Activated CD4-positive, alpha-beta T cell treated with anti-CD3 and anti-CD28 coated beads for 1 hour (primary cell): ENCODE measurements around the gene NAP1L4.
"Not testable (repeated sequence)": the region's sequence is repeated elsewhere in the genome, so short reads cannot be mapped to it uniquely, and the experiment has no call there.

Experiments
- DNase-seq: peaks from one replicate; pipeline ENCODE4 v3.0.0-alpha.2; 2020

Gene NAP1L4

GRCh38 chr11:2955906-2956476 lies 36.1 kb downstream of the NAP1L4 start:
- no peak for DNase-seq

- DNase-seq, result no peak
Observed at GRCh38 chr11:2954263-2954662, 37.9 kb downstream of the NAP1L4 start.

- DNase-seq, result no peak
Observed at GRCh38 chr11:2952290-2952689, 39.8 kb downstream of the NAP1L4 start.

- no peak for DNase-seq
Observed at GRCh38 chr11:2951231-2952110, 40.7 kb downstream of the NAP1L4 start.

- no peak for DNase-seq
Observed at GRCh38 chr11:2950825-2951224, 41.3 kb downstream of the NAP1L4 start.

GRCh38 chr11:2949920-2950319 lies 42.2 kb downstream of the NAP1L4 start:
- no peak for DNase-seq

GRCh38 chr11:2947744-2948143 lies 44.4 kb downstream of the NAP1L4 start:
- no peak for DNase-seq

GRCh38 chr11:2945757-2946287 lies 46.3 kb downstream of the NAP1L4 start:
- DNase-seq, result no peak

GRCh38 chr11:2945031-2945756 lies 46.9 kb downstream of the NAP1L4 start:
- DNase-seq, result no peak

GRCh38 chr11:2944530-2944929 lies 47.6 kb downstream of the NAP1L4 start:
- no peak for DNase-seq

GRCh38 chr11:2943711-2944118 lies 48.4 kb downstream of the NAP1L4 start:
- no peak for DNase-seq

GRCh38 chr11:2942872-2943710 lies 49.0 kb downstream of the NAP1L4 start:
- no peak for DNase-seq

GRCh38 chr11:2942447-2942846 lies 49.7 kb downstream of the NAP1L4 start:
- DNase-seq, result no peak

GRCh38 chr11:2940921-2941821 lies 51.0 kb downstream of the NAP1L4 start:
- no peak for DNase-seq

- DNase-seq, result no peak
Observed at GRCh38 chr11:2940147-2940920, 51.8 kb downstream of the NAP1L4 start.

GRCh38 chr11:2938458-2939418 lies 53.4 kb downstream of the NAP1L4 start:
- DNase-seq, result not testable (repeated sequence)

GRCh38 chr11:2937641-2938457 lies 54.3 kb downstream of the NAP1L4 start:
- DNase-seq, result not testable (repeated sequence)

GRCh38 chr11:2934611-2935239 lies 57.4 kb downstream of the NAP1L4 start:
- no peak for DNase-seq
